ENCODE measurements around the gene PAF1. TPM values are rescaled to one million over a fixed set of nuclear protein-coding genes. Genes with fewer than 3 reads are reported as not detected.

PAF1 gene
- total and polyA plus RNA-seq, 5 donors = 41.0 to 43.5 (median 41.4) TPM

DNA sequence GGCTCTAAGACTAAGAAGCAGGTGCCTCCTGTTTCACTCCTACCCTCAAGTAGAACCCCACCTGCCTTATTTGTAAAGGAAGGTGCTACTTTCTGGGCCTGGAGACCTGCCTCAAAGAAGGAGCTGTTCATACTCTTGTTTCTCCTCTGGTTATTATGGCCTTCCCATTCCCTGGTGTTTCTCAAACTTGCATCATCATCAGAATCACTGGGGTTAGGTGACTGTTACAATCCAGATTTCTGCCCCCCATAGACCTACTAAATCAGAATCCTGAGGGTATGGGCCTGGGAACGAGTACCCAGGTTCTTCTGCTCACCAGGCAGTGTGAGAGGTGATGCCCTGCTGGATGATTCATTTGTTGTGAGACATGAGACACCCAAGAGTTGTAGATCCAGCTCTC, 30.3 kb downstream of the PAF1 start:
- DNase-seq (no peak), ATAC-seq (no peak)
- Histone ChIP-seq H3K27me3 (ENCODE audit: control insufficient read depth, insufficient read depth) (no peaks in the 10 kb centered on the region), H3K4me3 (ENCODE audit: low read length) (no peak overlapping the region), H3K9me3 (ENCODE audit: control insufficient read depth, low read length) (no peaks in the 10 kb centered on the region), H3K27ac (ENCODE audit: low read length) (no peak overlapping the region), H3K4me1 (ENCODE audit: control insufficient read depth, insufficient read depth, low read length) (no peaks in the 10 kb centered on the region)
- intact Hi-C loops (cut with DNase I) = no loop called here
- WGBS = 87% methylated on average over 1 of the region's 1 CpG

DNA sequence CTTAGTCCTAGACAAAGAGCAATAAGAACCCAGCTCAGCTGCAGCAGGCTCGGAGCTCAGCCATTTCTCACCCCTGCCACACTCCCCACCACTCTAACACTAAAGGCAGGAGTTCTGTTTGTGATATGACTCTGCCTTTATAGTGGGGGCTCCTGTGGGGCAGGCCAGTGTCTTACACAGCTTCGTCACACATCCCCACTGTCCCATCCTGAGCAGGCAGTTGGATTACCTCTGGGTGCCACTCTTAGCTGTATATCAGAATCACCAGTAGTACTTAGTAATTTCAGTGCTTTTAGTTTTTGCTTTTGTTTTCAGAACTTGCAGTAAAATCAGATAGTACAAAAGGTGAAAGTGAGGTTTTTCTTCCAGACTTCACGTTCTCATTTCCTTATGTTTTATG, 31.9 kb downstream of the PAF1 start:
- Histone ChIP-seq H3K27me3 (ENCODE audit: control insufficient read depth, insufficient read depth) (no peaks in the 10 kb centered on the region), H3K9me3 (ENCODE audit: control insufficient read depth, low read length) (no peaks in the 10 kb centered on the region), H3K4me3 (ENCODE audit: low read length) (no peak overlapping the region), H3K27ac (ENCODE audit: low read length) (no peak overlapping the region), H3K4me1 (ENCODE audit: control insufficient read depth, insufficient read depth, low read length) (no peaks in the 10 kb centered on the region)
- WGBS = 93% methylated on average over 3 of the region's 3 CpGs
- no peak for DNase-seq
- no peak for ATAC-seq
- intact Hi-C loops (cut with DNase I) = no loop called here

DNA sequence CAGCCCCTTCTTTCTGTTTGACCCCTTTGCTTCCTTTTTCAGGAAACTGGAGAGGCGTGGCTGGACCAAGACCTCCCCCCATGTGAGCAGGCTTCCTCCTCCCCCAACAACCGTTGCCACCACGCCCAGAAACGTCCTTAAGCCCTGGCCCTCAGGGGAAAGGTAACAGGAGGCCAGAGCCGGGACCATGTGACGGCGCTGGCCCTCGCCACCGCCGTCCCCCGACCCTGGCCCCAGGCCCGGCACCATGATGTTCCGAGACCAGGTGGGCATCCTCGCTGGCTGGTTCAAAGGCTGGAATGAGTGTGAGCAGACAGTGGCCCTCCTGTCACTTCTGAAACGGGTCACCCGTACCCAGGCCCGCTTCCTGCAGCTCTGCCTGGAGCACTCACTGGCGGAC, 34.3 kb downstream of the PAF1 start:
- 87% methylated on average over 18 of the region's 18 CpGs for WGBS
- Histone ChIP-seq H3K4me1 (ENCODE audit: control insufficient read depth, insufficient read depth, low read length) (no peaks in the 10 kb centered on the region), H3K27ac (ENCODE audit: low read length) (no peak overlapping the region), H3K9me3 (ENCODE audit: control insufficient read depth, low read length) (no peaks in the 10 kb centered on the region), H3K4me3 (ENCODE audit: low read length) (no peak overlapping the region), H3K27me3 (ENCODE audit: control insufficient read depth, insufficient read depth) (no peaks in the 10 kb centered on the region)
- ATAC-seq = peak in 1 of 2 donors; percentile 10
- intact Hi-C loops (cut with DNase I) = no loop called here
- no peak for DNase-seq

DNA sequence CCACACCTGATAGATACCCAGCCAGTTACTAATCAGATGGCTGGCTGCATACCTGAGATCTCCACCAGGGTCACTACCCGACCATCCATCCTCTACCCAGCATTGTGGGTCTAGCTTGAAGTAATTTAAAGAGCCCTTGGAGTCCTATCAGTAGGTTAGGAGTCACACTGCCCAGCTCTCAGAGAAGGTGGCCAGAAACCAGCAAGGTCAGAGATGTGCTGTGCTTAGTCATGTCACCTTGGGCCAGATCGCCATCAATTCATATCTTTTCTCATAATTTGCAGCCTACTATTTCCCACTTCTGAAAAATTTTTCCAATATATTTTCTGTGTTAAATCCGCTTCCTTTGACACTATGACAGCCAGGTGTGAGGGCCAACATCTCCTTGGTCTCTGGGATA, 34.8 kb downstream of the PAF1 start:
- Histone ChIP-seq H3K4me3 (ENCODE audit: low read length) (no peak overlapping the region), H3K9me3 (ENCODE audit: control insufficient read depth, low read length) (no peaks in the 10 kb centered on the region), H3K27ac (ENCODE audit: low read length) (no peak overlapping the region), H3K4me1 (ENCODE audit: control insufficient read depth, insufficient read depth, low read length) (no peaks in the 10 kb centered on the region), H3K27me3 (ENCODE audit: control insufficient read depth, insufficient read depth) (no peaks in the 10 kb centered on the region)
- WGBS = 89% methylated on average over 3 of the region's 3 CpGs
- intact Hi-C loops (cut with DNase I) = no loop called here
- no peak for DNase-seq
- no peak for ATAC-seq

DNA sequence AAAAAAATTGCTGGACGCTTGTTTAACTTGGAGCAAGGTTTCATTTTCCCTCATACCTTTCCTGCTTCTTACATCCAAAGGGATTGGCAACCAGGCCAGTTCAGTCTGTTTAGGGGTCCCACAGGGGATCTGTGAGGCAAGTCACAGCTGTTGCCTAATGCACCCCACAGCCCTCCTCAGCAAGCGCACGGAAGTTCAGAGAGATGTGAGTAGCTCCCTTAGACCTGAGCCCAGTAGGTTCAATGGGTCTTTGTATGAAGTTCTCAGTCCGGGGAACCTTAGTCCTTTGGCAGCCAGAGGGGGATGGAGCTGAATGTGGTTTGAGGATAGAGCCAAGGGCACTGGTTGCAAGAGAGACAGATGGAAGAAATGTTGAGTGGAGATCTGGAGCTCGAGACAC, 35.7 kb downstream of the PAF1 start:
- WGBS = 88% methylated on average over 5 of the region's 5 CpGs
- H3K27me3 ChIP-seq (ENCODE audit: control insufficient read depth, insufficient read depth) = no peaks in the 10 kb centered on the region
- no peaks in the 10 kb centered on the region for H3K4me1 ChIP-seq (ENCODE audit: control insufficient read depth, insufficient read depth, low read length)
- ATAC-seq (no peak), DNase-seq (no peak)
- H3K27ac ChIP-seq (ENCODE audit: low read length) = no peak overlapping the region
- no peaks in the 10 kb centered on the region for H3K9me3 ChIP-seq (ENCODE audit: control insufficient read depth, low read length)
- intact Hi-C loops (cut with DNase I) = no loop called here
- H3K4me3 ChIP-seq (ENCODE audit: low read length) = no peak overlapping the region

DNA sequence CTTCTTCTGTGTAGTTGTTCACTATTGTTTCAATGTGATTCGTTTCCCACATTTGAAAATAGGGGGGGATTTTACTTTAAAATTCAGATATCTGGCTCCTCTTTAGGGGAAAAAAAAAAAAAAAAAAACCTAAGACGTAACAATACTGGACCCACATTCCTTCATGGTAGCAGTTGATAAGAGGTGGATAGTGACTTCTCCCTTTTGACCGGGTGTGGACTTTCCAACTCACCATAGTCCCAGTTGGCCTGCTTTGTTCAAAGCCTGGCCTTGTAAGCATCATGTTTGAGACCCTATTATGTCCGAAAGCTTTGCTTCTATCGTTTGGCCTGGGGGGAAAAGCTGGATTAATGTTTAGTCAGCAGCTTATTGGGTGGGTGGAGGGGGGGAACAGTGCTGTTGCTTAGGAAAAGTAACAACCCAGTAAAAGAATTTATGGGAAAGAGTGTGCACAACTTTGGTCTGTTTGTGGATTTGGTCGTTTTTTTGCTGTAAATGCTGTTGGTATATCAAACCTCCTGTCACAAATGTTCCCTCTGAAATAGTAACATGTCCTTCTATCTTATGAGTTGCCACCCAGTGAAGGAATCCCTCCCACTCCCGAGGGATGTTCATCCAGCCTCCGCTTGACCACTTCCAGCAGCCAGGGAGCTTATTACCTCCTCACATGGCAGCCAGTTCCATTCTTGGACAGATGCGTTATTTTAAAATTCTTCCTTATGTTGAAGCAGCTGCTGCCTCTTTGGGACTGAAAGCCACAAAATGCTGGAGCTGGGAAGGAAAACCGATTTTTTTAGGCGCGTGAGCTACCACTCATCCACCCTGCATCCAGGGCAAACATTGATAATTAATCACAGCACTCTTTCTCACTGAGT, 38.3 kb downstream of the PAF1 start:
- intact Hi-C loops (cut with DNase I) = no loop called here
- Histone ChIP-seq H3K27ac (ENCODE audit: low read length) (no peak overlapping the region), H3K4me1 (ENCODE audit: control insufficient read depth, insufficient read depth, low read length) (no peaks in the 10 kb centered on the region), H3K27me3 (ENCODE audit: control insufficient read depth, insufficient read depth) (no peaks in the 10 kb centered on the region), H3K4me3 (ENCODE audit: low read length) (no peak overlapping the region), H3K9me3 (ENCODE audit: control insufficient read depth, low read length) (no peaks in the 10 kb centered on the region)
- no peak for ATAC-seq
- WGBS = 71% methylated on average over 12 of the region's 12 CpGs
- no peak for DNase-seq

DNA sequence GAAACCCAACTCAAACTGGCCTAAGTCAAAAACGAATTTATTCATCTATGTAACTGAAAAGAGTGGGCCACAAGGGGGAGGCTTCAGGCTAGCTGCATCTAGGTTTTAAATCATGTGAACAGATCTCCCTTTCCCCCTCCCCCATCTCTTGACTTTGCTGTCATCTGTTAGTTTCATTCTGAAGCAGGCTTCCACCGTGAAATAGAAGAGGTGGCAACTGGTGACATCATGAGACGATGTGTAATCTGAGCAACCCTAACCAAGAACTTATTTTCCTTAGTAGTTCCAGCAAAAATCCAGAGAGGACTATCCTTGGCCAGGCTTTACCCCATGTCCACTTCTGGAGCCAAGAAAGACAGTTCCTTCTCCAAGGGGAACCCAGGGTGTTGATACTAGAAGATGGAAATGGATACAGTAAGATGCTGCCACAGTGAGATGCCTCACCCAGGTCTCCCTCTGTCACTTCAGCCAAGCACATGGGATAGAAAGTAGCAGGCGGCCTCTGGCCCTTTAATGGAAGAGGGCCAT, 39.3 kb downstream of the PAF1 start:
- DNase-seq (no peak), ATAC-seq (peak; percentile 18 to 38)
- H3K4me1 ChIP-seq (ENCODE audit: control insufficient read depth, insufficient read depth, low read length) = peaks cover 3% of the 10 kb centered on the region
- intact Hi-C loops (cut with DNase I) = no loop called here
- H3K9me3 ChIP-seq (ENCODE audit: control insufficient read depth, low read length) = no peaks in the 10 kb centered on the region
- 55% methylated on average over 4 of the region's 4 CpGs for WGBS
- H3K27me3 ChIP-seq (ENCODE audit: control insufficient read depth, insufficient read depth) = no peaks in the 10 kb centered on the region
- H3K4me3 ChIP-seq (ENCODE audit: low read length) = no peak overlapping the region
- peak overlapping the region; percentile 3 for H3K27ac ChIP-seq (ENCODE audit: low read length)

DNA sequence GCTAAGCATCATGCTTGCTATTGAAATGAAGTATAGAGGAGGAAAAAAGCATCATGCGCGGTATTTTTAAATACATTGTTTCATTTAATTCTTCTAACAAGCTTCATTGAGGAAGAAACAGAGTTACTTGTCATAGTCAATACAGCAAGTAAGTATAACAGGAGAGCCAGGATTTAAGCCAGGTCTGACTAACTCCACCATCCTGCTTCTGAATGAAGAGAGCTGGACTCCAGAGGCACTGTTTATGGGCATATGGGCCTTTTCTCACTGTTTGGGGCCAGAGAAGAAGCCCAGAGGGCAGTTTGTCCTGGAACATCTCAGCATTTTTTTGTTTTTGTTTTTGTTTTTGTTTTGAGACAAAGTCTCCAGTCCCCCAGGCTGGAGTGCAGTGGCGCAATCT, 40.8 kb downstream of the PAF1 start:
- Histone ChIP-seq H3K9me3 (ENCODE audit: control insufficient read depth, low read length) (no peaks in the 10 kb centered on the region), H3K4me1 (ENCODE audit: control insufficient read depth, insufficient read depth, low read length) (peaks cover 3% of the 10 kb centered on the region), H3K27me3 (ENCODE audit: control insufficient read depth, insufficient read depth) (no peaks in the 10 kb centered on the region), H3K4me3 (ENCODE audit: low read length) (no peak overlapping the region), H3K27ac (ENCODE audit: low read length) (no peak overlapping the region)
- no peak for ATAC-seq
- intact Hi-C loops (cut with DNase I) = no loop called here
- 98% methylated on average over 3 of the region's 3 CpGs for WGBS
- no peak for DNase-seq

DNA sequence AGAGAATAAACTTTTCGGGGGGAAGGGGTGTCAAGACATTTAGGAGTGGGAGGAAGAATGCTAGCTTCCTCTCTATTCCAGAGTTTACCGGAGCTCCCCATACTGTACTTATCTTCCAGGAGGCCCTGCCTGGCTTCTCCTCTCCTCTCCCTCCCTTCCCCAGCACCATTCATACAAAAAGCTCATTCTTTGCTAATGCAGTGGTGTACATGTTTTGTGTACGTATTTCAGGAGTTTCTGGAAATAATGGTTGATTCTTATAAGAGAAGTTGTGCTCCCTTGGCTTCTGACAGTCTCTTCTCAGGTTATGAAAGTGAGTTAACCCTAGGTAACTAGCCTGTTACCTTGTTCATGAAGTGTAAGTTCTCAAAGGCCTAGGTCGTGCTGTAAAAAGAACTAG, 41.6 kb downstream of the PAF1 start:
- Histone ChIP-seq H3K27me3 (ENCODE audit: control insufficient read depth, insufficient read depth) (no peaks in the 10 kb centered on the region), H3K4me3 (ENCODE audit: low read length) (no peak overlapping the region), H3K4me1 (ENCODE audit: control insufficient read depth, insufficient read depth, low read length) (peaks cover 3% of the 10 kb centered on the region), H3K9me3 (ENCODE audit: control insufficient read depth, low read length) (no peaks in the 10 kb centered on the region), H3K27ac (ENCODE audit: low read length) (no peak overlapping the region)
- no peak for ATAC-seq
- 63% methylated on average over 4 of the region's 4 CpGs for WGBS
- intact Hi-C loops (cut with DNase I) = no loop called here
- DNase-seq = no peak

DNA sequence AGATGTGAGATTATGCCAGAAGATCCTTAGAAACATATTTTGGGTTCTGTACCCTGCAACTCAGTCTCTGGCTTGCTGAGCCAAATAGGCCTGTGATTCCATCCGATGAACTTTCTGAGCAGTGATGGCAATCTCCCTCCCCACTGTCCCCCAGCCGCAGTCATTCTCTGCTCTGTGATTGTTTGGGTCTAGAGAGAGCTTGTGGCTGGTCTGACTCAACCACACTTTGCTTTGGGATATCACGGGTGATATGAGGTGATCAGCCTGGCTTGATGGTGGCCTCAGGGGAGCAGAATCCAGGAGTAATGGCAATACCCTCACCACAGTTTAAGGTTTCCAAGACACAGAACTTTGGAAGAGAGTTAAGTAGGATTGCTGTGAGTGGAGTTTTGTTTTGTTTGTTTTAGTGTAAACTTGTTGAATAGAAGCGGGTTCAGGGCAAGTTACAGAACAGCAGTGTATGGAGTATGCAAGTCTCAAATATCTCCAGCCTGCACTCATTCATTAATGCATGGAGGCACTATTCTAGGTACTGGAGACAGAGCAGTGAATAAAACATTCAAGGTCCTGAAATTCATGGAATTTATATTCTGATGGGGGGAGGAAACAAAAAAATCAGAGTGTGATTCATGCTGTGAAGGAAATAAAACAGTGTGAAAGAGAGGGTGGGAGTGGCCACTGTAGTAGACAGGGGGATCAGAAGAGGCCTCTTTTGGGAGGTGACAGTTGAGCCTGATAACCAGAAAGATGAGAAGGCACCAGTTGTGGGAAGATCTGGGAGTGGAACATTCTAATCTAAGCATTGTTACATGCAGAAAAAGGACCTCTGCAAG, 43.4 kb downstream of the PAF1 start:
- 63% methylated on average over 4 of the region's 4 CpGs for WGBS
- no peaks in the 10 kb centered on the region for H3K27me3 ChIP-seq (ENCODE audit: control insufficient read depth, insufficient read depth)
- H3K27ac ChIP-seq (ENCODE audit: low read length) = no peak overlapping the region
- H3K4me3 ChIP-seq (ENCODE audit: low read length) = no peak overlapping the region
- H3K9me3 ChIP-seq (ENCODE audit: control insufficient read depth, low read length) = no peaks in the 10 kb centered on the region
- no peak for ATAC-seq
- intact Hi-C loops (cut with DNase I) = no loop called here
- no peak for DNase-seq
- peaks cover 9% of the 10 kb centered on the region for H3K4me1 ChIP-seq (ENCODE audit: control insufficient read depth, insufficient read depth, low read length)

DNA sequence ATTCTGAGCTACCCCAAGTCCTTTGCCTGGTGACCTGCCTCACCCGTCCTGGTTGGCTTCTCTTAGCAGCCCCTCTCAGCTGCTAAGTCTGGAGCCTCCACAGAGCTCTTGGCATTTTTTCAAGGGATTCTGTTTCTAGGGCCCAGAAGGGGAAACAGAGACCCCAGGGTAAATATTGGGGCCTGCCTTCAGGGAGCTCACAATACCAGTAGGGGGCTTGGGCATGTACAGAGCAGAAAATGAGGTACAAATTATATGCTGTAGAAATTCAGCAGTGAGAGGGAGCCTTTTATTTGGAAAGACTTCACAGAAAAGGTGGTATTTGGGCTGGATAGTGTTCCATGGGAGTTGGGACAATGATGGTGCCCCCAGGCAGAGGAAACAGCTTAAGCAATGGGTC, 45.0 kb downstream of the PAF1 start:
- H3K4me1 ChIP-seq (ENCODE audit: control insufficient read depth, insufficient read depth, low read length) = peaks cover 11% of the 10 kb centered on the region
- no peak for DNase-seq
- intact Hi-C loops (cut with DNase I) = no loop called here
- H3K4me3 ChIP-seq (ENCODE audit: low read length) = no peak overlapping the region
- 55% methylated on average over 1 of the region's 1 CpG for WGBS
- H3K9me3 ChIP-seq (ENCODE audit: control insufficient read depth, low read length) = no peaks in the 10 kb centered on the region
- H3K27me3 ChIP-seq (ENCODE audit: control insufficient read depth, insufficient read depth) = no peaks in the 10 kb centered on the region
- no peak overlapping the region for H3K27ac ChIP-seq (ENCODE audit: low read length)
- no peak for ATAC-seq
